Measurements from ENCODE around the gene LRRC37A.
A peak's percentile ranks its signal among the peaks of the same experiment; 100 is the strongest.
"Not testable (repeated sequence)": the region's sequence is repeated elsewhere in the genome, so short reads cannot be mapped to it uniquely, and the experiment has no call there.

LRRC37A gene

DNA sequence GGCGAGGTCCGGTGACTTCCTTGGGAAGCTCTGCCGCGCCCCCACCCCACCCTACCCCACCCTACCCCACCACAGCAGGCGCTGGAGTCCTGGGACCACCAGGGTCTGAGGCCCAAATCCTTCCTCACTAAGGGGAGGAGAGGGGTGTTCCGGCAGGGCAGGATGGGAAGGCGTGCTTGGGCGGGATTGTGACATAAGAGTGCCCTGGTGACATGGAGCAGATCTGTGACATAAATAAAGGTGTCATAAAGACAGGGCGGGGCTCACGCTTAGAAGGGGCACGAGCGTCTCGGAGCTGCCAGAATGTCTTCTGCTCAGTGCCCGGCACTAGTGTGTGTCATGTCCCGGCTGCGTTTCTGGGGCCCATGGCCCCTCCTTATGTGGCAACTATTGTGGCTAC is at the start of gene LRRC37A:
LRRC37A (plus strand) TSS at position 301 of the 400 bp plus-strand sequence; CDS start at position 304, 3 bp downstream.
- not testable (repeated sequence) for H3K4me3 ChIP-seq (ENCODE audit: low read depth, low read length)

DNA sequence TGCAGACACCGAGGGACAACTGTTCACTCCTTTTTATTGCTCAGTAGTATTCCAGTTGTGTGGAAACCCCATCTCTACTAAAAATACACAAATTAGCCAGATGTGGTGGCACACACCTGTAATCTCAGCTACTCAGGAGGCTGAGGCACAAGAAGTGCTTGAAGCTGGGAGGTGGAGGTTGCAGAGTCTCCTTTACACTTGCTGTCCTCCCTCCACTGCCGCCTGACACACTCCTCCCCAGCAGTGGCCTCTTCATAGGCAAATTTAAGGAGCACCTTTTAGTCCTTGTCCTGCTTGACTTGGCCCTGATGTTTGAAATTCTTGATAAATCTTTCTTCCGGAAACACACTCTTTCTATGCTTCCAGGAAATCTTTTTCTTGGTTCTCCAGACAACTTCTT is 45.8 kb upstream of the LRRC37A start:
- not testable (repeated sequence) for H3K4me3 ChIP-seq (ENCODE audit: low read depth, low read length)

DNA sequence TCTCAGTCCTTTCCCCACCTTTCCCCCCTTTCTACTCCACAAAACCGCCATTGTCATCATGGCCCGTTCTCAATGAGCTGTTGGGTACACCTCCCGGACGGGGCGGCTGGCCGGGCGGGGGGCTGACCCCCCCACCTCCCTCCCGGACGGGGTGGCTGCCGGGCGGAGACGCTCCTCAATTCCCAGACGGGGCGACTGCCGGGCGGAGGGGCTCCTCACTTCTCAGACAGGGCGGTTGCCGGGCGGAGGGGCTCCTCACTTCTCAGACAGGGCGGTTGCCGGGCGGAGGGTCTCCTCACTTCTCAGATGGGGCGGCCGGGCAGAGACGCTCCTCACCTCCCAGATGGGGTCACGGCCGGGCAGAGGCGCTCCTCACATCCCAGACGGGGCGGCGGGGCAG is 42.1 kb upstream of the LRRC37A start:
- H3K4me3 ChIP-seq (ENCODE audit: low read depth, low read length): not testable (repeated sequence)

DNA sequence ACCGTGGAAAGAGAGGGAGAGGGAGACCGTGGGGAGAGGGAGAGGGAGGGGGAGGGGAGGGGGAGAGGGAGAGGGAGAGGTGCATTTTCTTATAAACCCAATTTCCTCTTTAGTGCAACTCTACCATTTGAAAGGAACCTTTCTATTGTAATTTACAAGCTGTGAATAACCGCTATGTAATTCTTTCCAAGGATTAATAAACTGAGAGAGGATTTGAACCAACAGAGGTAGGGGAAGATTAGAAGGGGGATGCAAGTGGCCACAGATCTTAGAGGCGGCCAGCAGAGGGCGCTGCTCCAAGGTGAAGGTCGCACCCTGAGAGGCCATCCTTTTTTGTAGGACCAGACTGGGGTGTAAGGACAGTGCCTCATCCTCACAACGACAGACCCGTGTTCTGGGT is 41.2 kb upstream of the LRRC37A start:
- TF ChIP-seq, protein P1, sequence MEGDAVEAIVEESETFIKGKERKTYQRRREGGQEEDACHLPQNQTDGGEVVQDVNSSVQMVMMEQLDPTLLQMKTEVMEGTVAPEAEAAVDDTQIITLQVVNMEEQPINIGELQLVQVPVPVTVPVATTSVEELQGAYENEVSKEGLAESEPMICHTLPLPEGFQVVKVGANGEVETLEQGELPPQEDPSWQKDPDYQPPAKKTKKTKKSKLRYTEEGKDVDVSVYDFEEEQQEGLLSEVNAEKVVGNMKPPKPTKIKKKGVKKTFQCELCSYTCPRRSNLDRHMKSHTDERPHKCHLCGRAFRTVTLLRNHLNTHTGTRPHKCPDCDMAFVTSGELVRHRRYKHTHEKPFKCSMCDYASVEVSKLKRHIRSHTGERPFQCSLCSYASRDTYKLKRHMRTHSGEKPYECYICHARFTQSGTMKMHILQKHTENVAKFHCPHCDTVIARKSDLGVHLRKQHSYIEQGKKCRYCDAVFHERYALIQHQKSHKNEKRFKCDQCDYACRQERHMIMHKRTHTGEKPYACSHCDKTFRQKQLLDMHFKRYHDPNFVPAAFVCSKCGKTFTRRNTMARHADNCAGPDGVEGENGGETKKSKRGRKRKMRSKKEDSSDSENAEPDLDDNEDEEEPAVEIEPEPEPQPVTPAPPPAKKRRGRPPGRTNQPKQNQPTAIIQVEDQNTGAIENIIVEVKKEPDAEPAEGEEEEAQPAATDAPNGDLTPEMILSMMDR (IDR thresholded peaks at IDR 0.05; ENCODE audit: low read depth, low read length): peak; percentile 53
- not testable (repeated sequence) for H3K4me3 ChIP-seq (ENCODE audit: low read depth, low read length)

DNA sequence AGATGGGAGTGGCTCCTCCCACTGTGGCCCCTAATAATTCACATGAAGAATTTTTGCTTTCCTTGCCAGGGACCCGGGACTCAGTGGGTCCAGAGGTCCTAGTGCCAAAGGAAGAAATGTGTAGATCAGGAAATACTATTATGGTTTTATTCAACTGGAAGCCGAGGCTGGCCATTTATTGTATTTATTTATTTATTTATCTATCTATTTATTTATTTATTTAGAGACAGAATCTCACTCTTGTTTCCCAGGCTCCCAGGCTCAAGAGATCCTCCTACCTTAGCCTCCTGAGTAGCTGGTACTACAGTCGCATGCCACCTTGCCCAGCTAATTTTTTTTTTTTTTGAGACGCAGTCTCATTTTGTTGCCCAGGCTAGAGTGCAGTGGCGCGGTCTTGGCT is 40.7 kb upstream of the LRRC37A start:
- not testable (repeated sequence) for H3K4me3 ChIP-seq (ENCODE audit: low read depth, low read length)

GRCh38 chr17:46256369-46256768 is 38.6 kb upstream of the LRRC37A start:
- H3K4me3 ChIP-seq (ENCODE audit: low read depth, low read length): not testable (repeated sequence)

- peak overlapping the region; percentile 22; the same call in 1 of the 2 replicates for H3K4me3 ChIP-seq (ENCODE audit: low read depth, low read length)
Measured at GRCh38 chr17:46259845-46260661, 34.9 kb upstream of the LRRC37A start.

- H3K4me3 ChIP-seq (ENCODE audit: low read depth, low read length): no peak overlapping the region
- TF ChIP-seq, protein P1 (IDR thresholded peaks at IDR 0.05; ENCODE audit: low read depth, low read length): no peak
Measured at GRCh38 chr17:46262271-46262670, 32.7 kb upstream of the LRRC37A start.

GRCh38 chr17:46264456-46265198 is 30.3 kb upstream of the LRRC37A start:
- TF ChIP-seq, protein P1 (IDR thresholded peaks at IDR 0.05; ENCODE audit: low read depth, low read length): no peak
- H3K4me3 ChIP-seq (ENCODE audit: low read depth, low read length): 0 out of 2 replicates have a peak overlapping the region, but pooled peaks have one; percentile 6

DNA sequence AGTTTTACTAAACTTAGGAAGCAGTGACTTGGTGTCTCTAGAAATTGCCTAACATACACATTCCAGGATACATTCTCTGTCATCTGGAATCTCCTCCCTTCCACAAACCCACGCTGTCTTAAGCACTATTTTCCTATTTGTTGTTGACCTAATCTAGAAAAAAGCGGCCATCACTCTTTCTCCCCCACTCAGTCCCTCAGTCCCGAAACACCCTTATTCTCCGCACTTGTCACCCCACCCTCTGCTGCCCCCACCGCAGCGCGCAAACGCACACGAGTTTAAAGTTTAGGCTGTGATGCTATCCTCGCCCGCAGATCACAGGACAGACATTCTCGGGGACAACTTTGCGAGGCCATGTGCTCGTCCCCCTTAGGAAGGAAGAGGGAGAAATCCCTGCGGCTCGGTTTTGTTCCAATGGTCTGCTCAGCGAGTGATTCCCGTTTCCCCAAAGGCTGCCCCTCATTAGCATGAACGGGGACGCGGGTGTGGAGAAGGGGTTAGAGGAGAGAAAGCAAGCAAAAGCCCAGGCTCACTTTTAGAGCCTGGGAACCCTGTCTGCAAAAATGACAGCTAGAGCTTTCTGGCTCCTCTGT is 28.8 kb upstream of the LRRC37A start:
- H3K4me3 ChIP-seq (ENCODE audit: low read depth, low read length): peak overlapping the region; percentile 56

Measured in WI38 (cell line).